KOPT-K1 (cell line): ENCODE measurements around the gene SPRR3.
"Not testable (repeated sequence)": the region's sequence is repeated elsewhere in the genome, so short reads cannot be mapped to it uniquely, and the experiment has no call there.

Experiments
- H3K27ac ChIP-seq: fragments of 200-600 bp; sonication (generic); 2 replicates; pipeline ENCODE4 v1.5.1; 2016; ENCODE audit warnings: antibody characterized with exemption, mild to moderate bottlenecking, low read depth, low read length; ENCODE audit not compliant: poor library complexity, severe bottlenecking
- H3K36me3 ChIP-seq: fragments of 200-600 bp; sonication (generic); 2 replicates; pipeline ENCODE4 v1.5.1; 2017; ENCODE audit warnings: antibody characterized with exemption, mild to moderate bottlenecking, low read length, moderate library complexity; ENCODE audit not compliant: insufficient read depth
- H3K9me3 ChIP-seq: fragments of 200-600 bp; sonication (generic); 2 replicates; pipeline ENCODE4 v1.5.1; 2017; ENCODE audit warnings: antibody characterized with exemption, low read length, mild to moderate bottlenecking; ENCODE audit not compliant: insufficient read depth, poor library complexity, severe bottlenecking

The SPRR3 gene

GRCh38 chr1:153000294-153000693 is 1.3 kb upstream of the SPRR3 start:
- no peaks in the 10 kb centered on the region for H3K9me3 ChIP-seq
- H3K36me3 ChIP-seq: no peaks in the 10 kb centered on the region
- H3K27ac ChIP-seq: no peak overlapping the region

GRCh38 chr1:153011235-153011758 is 9.7 kb downstream of the SPRR3 start:
- H3K27ac ChIP-seq, H3K36me3 ChIP-seq, H3K9me3 ChIP-seq: not testable (repeated sequence)

- H3K36me3 ChIP-seq, H3K27ac ChIP-seq, H3K9me3 ChIP-seq: not testable (repeated sequence)
Observed at GRCh38 chr1:153021829-153022228, 20.3 kb downstream of the SPRR3 start.

GRCh38 chr1:153022340-153022739 is 20.8 kb downstream of the SPRR3 start:
- not testable (repeated sequence) for H3K36me3 ChIP-seq, H3K9me3 ChIP-seq, H3K27ac ChIP-seq

GRCh38 chr1:153023109-153023508 is 21.6 kb downstream of the SPRR3 start:
- no peaks in the 10 kb centered on the region for H3K9me3 ChIP-seq
- no peak overlapping the region for H3K27ac ChIP-seq
- H3K36me3 ChIP-seq: no peaks in the 10 kb centered on the region

GRCh38 chr1:153024413-153024812 is 22.9 kb downstream of the SPRR3 start:
- Histone ChIP-seq H3K36me3 (no peaks in the 10 kb centered on the region), H3K9me3 (no peaks in the 10 kb centered on the region), H3K27ac (no peak overlapping the region)

GRCh38 chr1:153025797-153026196 is 24.2 kb downstream of the SPRR3 start:
- Histone ChIP-seq H3K9me3 (no peaks in the 10 kb centered on the region), H3K27ac (no peak overlapping the region), H3K36me3 (no peaks in the 10 kb centered on the region)

GRCh38 chr1:153028766-153029165 is 27.2 kb downstream of the SPRR3 start:
- H3K9me3 ChIP-seq: no peaks in the 10 kb centered on the region
- H3K36me3 ChIP-seq: no peaks in the 10 kb centered on the region
- no peak overlapping the region for H3K27ac ChIP-seq

GRCh38 chr1:153030895-153031294 is 29.3 kb downstream of the SPRR3 start, which contains the start of gene SPRR1B:
Gene SPRR1B (plus strand): TSS chr1:153031203. CDS start chr1:153032346, 1,143 bp downstream.
- no peaks in the 10 kb centered on the region for H3K9me3 ChIP-seq
- H3K36me3 ChIP-seq: no peaks in the 10 kb centered on the region
- no peak within 1 kb of the TSS for H3K27ac ChIP-seq

- Histone ChIP-seq H3K9me3 (no peaks in the 10 kb centered on the region), H3K36me3 (no peaks in the 10 kb centered on the region), H3K27ac (no peak overlapping the region)
Observed at GRCh38 chr1:153032073-153032472, 30.5 kb downstream of the SPRR3 start.

GRCh38 chr1:153032677-153033308 is 31.2 kb downstream of the SPRR3 start:
- Histone ChIP-seq H3K27ac (no peak overlapping the region), H3K9me3 (no peaks in the 10 kb centered on the region), H3K36me3 (no peaks in the 10 kb centered on the region)

GRCh38 chr1:153035211-153035610 is 33.7 kb downstream of the SPRR3 start:
- Histone ChIP-seq H3K9me3 (no peaks in the 10 kb centered on the region), H3K27ac (no peak overlapping the region), H3K36me3 (no peaks in the 10 kb centered on the region)

GRCh38 chr1:153040950-153041631 is 39.5 kb downstream of the SPRR3 start, which contains the start of gene SPRR2D:
Gene SPRR2D (minus strand): TSS chr1:153041120. CDS start chr1:153040346, 774 bp downstream.
- no peaks in the 10 kb centered on the region for H3K36me3 ChIP-seq
- H3K27ac ChIP-seq: no peak within 1 kb of the TSS
- no peaks in the 10 kb centered on the region for H3K9me3 ChIP-seq

GRCh38 chr1:153049211-153049610 is 47.7 kb downstream of the SPRR3 start:
- H3K27ac ChIP-seq: no peak overlapping the region
- no peaks in the 10 kb centered on the region for H3K36me3 ChIP-seq
- no peaks in the 10 kb centered on the region for H3K9me3 ChIP-seq
